Peyer's patch (tissue), 4 donors: ENCODE measurements around the gene PIGM. TPM values are rescaled to one million over a fixed set of nuclear protein-coding genes. Genes with fewer than 3 reads are reported as not detected.

Source experiments
- DNase-seq, 3 donors: peaks; one replicate each; pipeline ENCODE4 v3.0.0-alpha.2; 2017 to 2019
- H3K27ac ChIP-seq, 4 donors: fragments of 200-600 bp; sonication (generic); one replicate each; pipeline ENCODE4 v1.5.1; 2016 to 2019
- H3K27me3 ChIP-seq, 2 donors: fragments of 200-600 bp; sonication (generic); one replicate each; pipeline ENCODE4 v1.5.1; 2019
- H3K36me3 ChIP-seq, 3 donors: fragments of 200-600 bp; sonication (generic); one replicate each; pipeline ENCODE4 v1.5.1; 2016 to 2019
- H3K4me1 ChIP-seq, 4 donors: fragments of 200-600 bp; sonication (generic); one replicate each; pipeline ENCODE4 v1.5.1; 2016 to 2019
- H3K4me3 ChIP-seq, 4 donors: fragments of 200-600 bp; sonication (generic); 1 replicate in 3 of 4; 2 replicates in 1 of 4; pipeline ENCODE4 v1.5.1; 2016 to 2019; ENCODE audit warnings: mild to moderate bottlenecking in 1 of 4
- H3K9me3 ChIP-seq, 4 donors: fragments of 200-600 bp; sonication (generic); one replicate each; pipeline ENCODE4 v1.5.1; 2016 to 2019; ENCODE audit warnings: mild to moderate bottlenecking in 1 of 4
- CTCF ChIP-seq, 6 experiments: fragments of 450-650 bp in 4 of 6; fragments of 200-600 bp in 2 of 6; sonication (generic) in 1 of 6; IDR thresholded peaks; one replicate each; pipeline ENCODE4 v1.5.1; 2017 to 2019; ENCODE audit warnings: antibody characterized with exemption in 6 of 6, mild to moderate bottlenecking in 3 of 6, moderate library complexity in 1 of 6
- POLR2A ChIP-seq, 2 donors: fragments of 450-650 bp; IDR thresholded peaks; one replicate each; pipeline ENCODE4 v1.5.1; 2017; ENCODE audit warnings: antibody characterized with exemption in 2 of 2, mild to moderate bottlenecking in 2 of 2, moderate library complexity in 2 of 2
- total RNA-seq, 4 donors: library from RNA; depleted of rRNA; stranded (reverse); fragments of >200 nt; gene quantifications; one replicate each; pipeline ENCODE4 v1.1.0, GENCODE V29; 2016

Gene PIGM
- total RNA-seq, 4 donors from 2014 or later: under 0.01 to 6.7 (median 5.5) TPM

GRCh38 chr1:160070243-160071163, 38.7 kb upstream of the PIGM start:
- no peak for TF ChIP-seq POLR2A (IDR thresholded peaks at IDR 0.05)
- no peak for TF ChIP-seq CTCF (IDR thresholded peaks at IDR 0.05)
- DNase-seq: peak; percentile 76 to 87 (median 82)

GRCh38 chr1:160069460-160070231, 37.9 kb upstream of the PIGM start, which contains the start of gene KCNJ10:
Gene KCNJ10 (minus strand): TSS chr1:160070160. CDS start chr1:160042532, 27,628 bp downstream.
- no peaks in the 10 kb centered on the region for H3K9me3 ChIP-seq
- no peak for DNase-seq
- TF ChIP-seq CTCF (IDR thresholded peaks at IDR 0.05): no peak
- no peak for TF ChIP-seq POLR2A (IDR thresholded peaks at IDR 0.05)
- H3K4me1 ChIP-seq: peaks cover 0 to 8% (median 4%) of the 10 kb centered on the region in 4 donors
- H3K27me3 ChIP-seq: no peaks in the 10 kb centered on the region
- H3K27ac ChIP-seq: no peak within 1 kb of the TSS
- peak within 1 kb of the TSS; percentile 42 to 55 (median 53) for H3K4me3 ChIP-seq
- no peaks in the 10 kb centered on the region for H3K36me3 ChIP-seq

More at GRCh38 chr1:160070243-160071163, 38.7 kb upstream of the PIGM start:
- Histone ChIP-seq H3K4me3 (peak overlapping the region; percentile 42 to 55 (median 53)), H3K4me1 (peaks cover 0 to 8% (median 4%) of the 10 kb centered on the region in 4 donors), H3K27ac (no peak overlapping the region), H3K27me3 (no peaks in the 10 kb centered on the region), H3K36me3 (no peaks in the 10 kb centered on the region), H3K9me3 (no peaks in the 10 kb centered on the region)

- H3K9me3 ChIP-seq: no peaks in the 10 kb centered on the region
- no peak overlapping the region for H3K4me3 ChIP-seq
- no peaks in the 10 kb centered on the region for H3K36me3 ChIP-seq
- H3K27me3 ChIP-seq: no peaks in the 10 kb centered on the region
- TF ChIP-seq CTCF (IDR thresholded peaks at IDR 0.05) (no peak), POLR2A (IDR thresholded peaks at IDR 0.05) (no peak)
- peaks cover 0 to 8% (median 4%) of the 10 kb centered on the region in 4 donors for H3K4me1 ChIP-seq
- H3K27ac ChIP-seq: no peak overlapping the region
- no peak for DNase-seq
These were observed 36.4 kb upstream of the PIGM start for GRCh38 chr1:160068225-160068624.

GRCh38 chr1:160066829-160067745, 35.3 kb upstream of the PIGM start:
- H3K36me3 ChIP-seq: no peaks in the 10 kb centered on the region
- H3K27me3 ChIP-seq: no peaks in the 10 kb centered on the region
- no peaks in the 10 kb centered on the region for H3K9me3 ChIP-seq
- TF ChIP-seq POLR2A (IDR thresholded peaks at IDR 0.05): no peak
- TF ChIP-seq CTCF (IDR thresholded peaks at IDR 0.05): no peak
- no peak overlapping the region for H3K4me3 ChIP-seq
- H3K4me1 ChIP-seq: peaks cover 0 to 8% (median 4%) of the 10 kb centered on the region in 4 donors
- H3K27ac ChIP-seq: no peak overlapping the region
- no peak for DNase-seq

GRCh38 chr1:160064746-160065145, 33.0 kb upstream of the PIGM start:
- peak in 1 of 3 donors; percentile 40 for DNase-seq
- Histone ChIP-seq H3K4me3 (no peak overlapping the region), H3K9me3 (no peaks in the 10 kb centered on the region), H3K36me3 (no peaks in the 10 kb centered on the region), H3K4me1 (peaks cover 0 to 2% (median 0%) of the 10 kb centered on the region in 4 donors), H3K27ac (no peak overlapping the region), H3K27me3 (no peaks in the 10 kb centered on the region)
- TF ChIP-seq CTCF (IDR thresholded peaks at IDR 0.05) (no peak), POLR2A (IDR thresholded peaks at IDR 0.05) (no peak)
